CD4-positive, alpha-beta memory T cell (primary cell): ENCODE results near the gene TRPV5. TPM values are rescaled to one million over a fixed set of nuclear protein-coding genes. Genes with fewer than 3 reads are reported as not detected.

Experiments
- CTCF ChIA-PET: fragments of 350-600 bp; sonication (Branson Sonifier 250); formaldehyde crosslinking; loops from one replicate; lab custom pipeline; 2021; ENCODE audit warnings: inconsistent platforms; ENCODE audit not compliant: partially characterized antibody; lab: Charles Lee
- POLR2A ChIA-PET: fragments of 350-600 bp; sonication (Branson Sonifier 250); formaldehyde crosslinking; loops from one replicate; lab custom pipeline; 2021; ENCODE audit not compliant: partially characterized antibody; lab: Charles Lee
- DNase-seq, 5 donors: peaks; one replicate each; pipeline versions ENCODE4 v3.0.0 to v3.0.0-alpha.2; 2020 to 2022; ENCODE audit warnings: mixed read lengths in 1 of 5
- H3K27ac ChIP-seq: one replicate; pipeline ENCODE4 v1.7.0; 2013; ENCODE audit warnings: low read depth, low read length
- H3K27me3 ChIP-seq: 2 replicates; pipeline ENCODE4 v1.7.0; 2013; ENCODE audit warnings: mild to moderate bottlenecking, low read length, moderate library complexity; ENCODE audit not compliant: insufficient read depth
- H3K36me3 ChIP-seq: 2 replicates; pipeline ENCODE4 v1.7.0; 2013; ENCODE audit warnings: mild to moderate bottlenecking, low read length, moderate library complexity; ENCODE audit not compliant: insufficient read depth
- H3K4me1 ChIP-seq: 2 replicates; pipeline ENCODE4 v1.7.0; 2013; ENCODE audit warnings: mild to moderate bottlenecking, low read length, moderate library complexity; ENCODE audit not compliant: insufficient read depth
- H3K4me3 ChIP-seq, 2 donors: one replicate each; pipeline ENCODE4 v1.7.0; 2013; ENCODE audit warnings: low read length in 2 of 2, mild to moderate bottlenecking in 1 of 2
- H3K9me3 ChIP-seq, 2 donors: one replicate each; pipeline ENCODE4 v1.7.0; 2013; ENCODE audit warnings: low read length in 2 of 2, control low read depth in 1 of 2; ENCODE audit not compliant: control insufficient read depth in 1 of 2
- H3K27ac Mint-ChIP-seq, 7 donors: one replicate each; pipeline ENCODE4 v1.8.0; 2020 to 2021; ENCODE audit warnings: mixed read lengths in 7 of 7, mild to moderate bottlenecking in 6 of 7, inconsistent platforms in 3 of 7, moderate library complexity in 3 of 7
- H3K27me3 Mint-ChIP-seq, 2 donors: one replicate each; pipeline ENCODE4 v1.8.0; 2020 to 2021; ENCODE audit warnings: mixed read lengths in 2 of 2
- H3K36me3 Mint-ChIP-seq, 2 donors: one replicate each; pipeline ENCODE4 v1.8.0; 2020 to 2021; ENCODE audit warnings: mixed read lengths in 2 of 2, inconsistent platforms in 1 of 2, mild to moderate bottlenecking in 1 of 2
- H3K4me1 Mint-ChIP-seq, 4 donors: one replicate each; pipeline ENCODE4 v1.8.0; 2020 to 2021; ENCODE audit warnings: mixed read lengths in 4 of 4, mild to moderate bottlenecking in 1 of 4
- H3K4me3 Mint-ChIP-seq, 8 donors: one replicate each; pipeline ENCODE4 v1.8.0; 2020 to 2021; ENCODE audit warnings: mixed read lengths in 8 of 8, mild to moderate bottlenecking in 7 of 8, moderate library complexity in 6 of 8, inconsistent platforms in 3 of 8
- H3K9me3 Mint-ChIP-seq, 8 donors: one replicate each; pipeline ENCODE4 v1.8.0; 2020 to 2021; ENCODE audit warnings: mixed read lengths in 8 of 8, mild to moderate bottlenecking in 5 of 8, inconsistent platforms in 3 of 8, moderate library complexity in 1 of 8
- intact Hi-C: fragments of 100-400 bp; cut with micrococcal nuclease; formaldehyde crosslinking; loops from one replicate; pipeline ENCODE4 v1.15.1; 2023
- polyA plus RNA-seq, 2 donors: library from polyadenylated mRNA; unstranded; fragments of 300-500 nt; fragmentation: Illumina TruSeq; gene quantifications; one replicate each; pipeline ENCODE4 v1.2.3, GENCODE V29; 2021
- total RNA-seq, 2 experiments: library from RNA; stranded (reverse); gene quantifications; one replicate each; pipeline ENCODE4 v1.2.3, GENCODE V29; 2021

The TRPV5 gene
- total and polyA plus RNA-seq, 4 experiments from 2014 or later, result not detected

GRCh38 chr7:142962991-142963390 lies 29.4 kb upstream of the TRPV5 start:
- no peak for DNase-seq
- intact Hi-C loops, result no loop called here
- Histone ChIP-seq H3K9me3 (no peaks in the 10 kb centered on the region), H3K27me3 (no peaks in the 10 kb centered on the region), H3K4me3 (no peak overlapping the region), H3K36me3 (no peaks in the 10 kb centered on the region), H3K4me1 (no peaks in the 10 kb centered on the region), H3K27ac (no peak overlapping the region)
- Mint-ChIP-seq H3K36me3 (no peaks in the 10 kb centered on the region), H3K4me1 (no peaks in the 10 kb centered on the region), H3K9me3 (no peaks in the 10 kb centered on the region), H3K27ac (no peak overlapping the region), H3K4me3 (no peak overlapping the region), H3K27me3 (peaks cover 37 to 42% of the 10 kb centered on the region in 2 donors)
- ChIA-PET CTCF (no interaction called here), POLR2A (no interaction called here)

- Histone ChIP-seq H3K27me3 (no peaks in the 10 kb centered on the region), H3K4me1 (no peaks in the 10 kb centered on the region), H3K36me3 (no peaks in the 10 kb centered on the region), H3K9me3 (no peaks in the 10 kb centered on the region), H3K4me3 (no peak within 1 kb of the TSS), H3K27ac (no peak within 1 kb of the TSS)
- Mint-ChIP-seq H3K27me3 (peaks cover 33 to 36% of the 10 kb centered on the region in 2 donors), H3K9me3 (no peaks in the 10 kb centered on the region), H3K36me3 (no peaks in the 10 kb centered on the region), H3K4me1 (no peaks in the 10 kb centered on the region), H3K27ac (no peak within 1 kb of the TSS), H3K4me3 (no peak within 1 kb of the TSS)
- ChIA-PET CTCF (no interaction called here), POLR2A (no interaction called here)
- intact Hi-C loops, result no loop called here
- DNase-seq, result no peak
These were observed 28.7 kb upstream of the TRPV5 start, which contains the start of gene KEL for GRCh38 chr7:142961973-142962926. KEL (minus strand) TSS chr7:142962363; CDS start chr7:142962206, 157 bp downstream.

- no peak for DNase-seq
- Histone ChIP-seq H3K27me3 (no peaks in the 10 kb centered on the region), H3K27ac (no peak overlapping the region), H3K4me1 (no peaks in the 10 kb centered on the region), H3K36me3 (no peaks in the 10 kb centered on the region), H3K4me3 (no peak overlapping the region), H3K9me3 (no peaks in the 10 kb centered on the region)
- H3K27me3 Mint-ChIP-seq, result peaks cover 29 to 35% of the 10 kb centered on the region in 2 donors
- no peaks in the 10 kb centered on the region for H3K4me1 Mint-ChIP-seq
- CTCF ChIA-PET, result interaction anchor here (1.8 kb wide), 1 partner anchor 41 kb away, joined by 7 read pairs; no protein-coding TSS in a partner anchor
- H3K27ac Mint-ChIP-seq, result no peak overlapping the region
- no peaks in the 10 kb centered on the region for H3K36me3 Mint-ChIP-seq
- H3K9me3 Mint-ChIP-seq, result peaks cover 0 to 5% (median under 1%) of the 10 kb centered on the region in 8 donors
- intact Hi-C loops, result no loop called here
- POLR2A ChIA-PET, result no interaction called here
- no peak overlapping the region for H3K4me3 Mint-ChIP-seq
These were observed 28.0 kb upstream of the TRPV5 start for GRCh38 chr7:142961595-142961972.

GRCh38 chr7:142960955-142961512 lies 27.5 kb upstream of the TRPV5 start:
- no peaks in the 10 kb centered on the region for H3K36me3 Mint-ChIP-seq

GRCh38 chr7:142959202-142959601 lies 25.7 kb upstream of the TRPV5 start:
- POLR2A ChIA-PET, result no interaction called here
- intact Hi-C loops, result no loop called here
- Mint-ChIP-seq H3K27ac (peak overlapping the region in 1 of 7 donors; percentile 14), H3K27me3 (peaks cover 26 to 27% of the 10 kb centered on the region in 2 donors), H3K4me3 (no peak overlapping the region), H3K4me1 (no peaks in the 10 kb centered on the region), H3K36me3 (peaks cover 0 to 2% of the 10 kb centered on the region in 2 donors), H3K9me3 (peaks cover 5 to 25% (median 16%) of the 10 kb centered on the region in 8 donors)
- CTCF ChIA-PET, result interaction anchor here (1.2 kb wide), 1 partner anchor 13 kb away, joined by 3 read pairs; no protein-coding TSS in a partner anchor
- no peaks in the 10 kb centered on the region for H3K4me1 ChIP-seq
- H3K9me3 ChIP-seq, result peaks cover 0 to 6% of the 10 kb centered on the region in 2 donors
- no peak overlapping the region for H3K4me3 ChIP-seq
- no peaks in the 10 kb centered on the region for H3K27me3 ChIP-seq
- no peak overlapping the region for H3K27ac ChIP-seq
- H3K36me3 ChIP-seq, result no peaks in the 10 kb centered on the region
- no peak for DNase-seq

More at GRCh38 chr7:142960955-142961512, 27.5 kb upstream of the TRPV5 start:
- Histone ChIP-seq H3K9me3 (no peaks in the 10 kb centered on the region), H3K27me3 (no peaks in the 10 kb centered on the region), H3K27ac (no peak overlapping the region), H3K4me1 (no peaks in the 10 kb centered on the region), H3K4me3 (no peak overlapping the region), H3K36me3 (no peaks in the 10 kb centered on the region)
- Mint-ChIP-seq H3K4me1 (no peaks in the 10 kb centered on the region), H3K9me3 (peaks cover 0 to 11% (median 6%) of the 10 kb centered on the region in 8 donors), H3K27me3 (peaks cover 29 to 35% of the 10 kb centered on the region in 2 donors), H3K27ac (no peak overlapping the region), H3K4me3 (no peak overlapping the region)
- DNase-seq, result no peak
- intact Hi-C loops, result no loop called here
- ChIA-PET CTCF (interaction anchor here (0.9 to 1.8 kb wide), 2 partner anchors 42 to 88 kb away, joined by 3 to 7 read pairs; no protein-coding TSS in a partner anchor), POLR2A (no interaction called here)

GRCh38 chr7:142957723-142958122 lies 24.2 kb upstream of the TRPV5 start:
- Histone ChIP-seq H3K27me3 (no peaks in the 10 kb centered on the region), H3K36me3 (no peaks in the 10 kb centered on the region), H3K27ac (no peak overlapping the region), H3K9me3 (peaks cover 0 to 6% of the 10 kb centered on the region in 2 donors), H3K4me1 (no peaks in the 10 kb centered on the region), H3K4me3 (no peak overlapping the region)
- intact Hi-C loops, result no loop called here
- Mint-ChIP-seq H3K27me3 (peaks cover 23% of the 10 kb centered on the region in 2 donors), H3K27ac (no peak overlapping the region), H3K4me1 (no peaks in the 10 kb centered on the region), H3K4me3 (no peak overlapping the region), H3K36me3 (peaks cover 0 to 2% of the 10 kb centered on the region in 2 donors), H3K9me3 (peaks cover 5 to 33% (median 20%) of the 10 kb centered on the region in 8 donors)
- DNase-seq, result no peak
- POLR2A ChIA-PET, result no interaction called here
- CTCF ChIA-PET, result interaction anchor here (1.2 kb wide), 1 partner anchor 12 kb away, joined by 3 read pairs; no protein-coding TSS in a partner anchor
